HG03039 (cell line): ENCODE data around the gene PKNOX1.
"Not testable (repeated sequence)": the region's sequence is repeated elsewhere in the genome, so short reads cannot be mapped to it uniquely, and the experiment has no call there.

Experiments used
- ATAC-seq: cut with Tn5 transposase; IDR thresholded peaks from one replicate; pipeline ENCODE4 v1.9.1; 2021; ENCODE audit warnings: mild to moderate bottlenecking, moderate library complexity; ENCODE audit not compliant: unreplicated experiment

PKNOX1 gene

GRCh38 chr21:43043291-43043690, 68.9 kb downstream of the PKNOX1 start:
- not testable (repeated sequence) for ATAC-seq

- not testable (repeated sequence) for ATAC-seq
These were observed 70.2 kb downstream of the PKNOX1 start for GRCh38 chr21:43044547-43044946.

GRCh38 chr21:43045165-43045875, 71.0 kb downstream of the PKNOX1 start:
- ATAC-seq = not testable (repeated sequence)

DNA sequence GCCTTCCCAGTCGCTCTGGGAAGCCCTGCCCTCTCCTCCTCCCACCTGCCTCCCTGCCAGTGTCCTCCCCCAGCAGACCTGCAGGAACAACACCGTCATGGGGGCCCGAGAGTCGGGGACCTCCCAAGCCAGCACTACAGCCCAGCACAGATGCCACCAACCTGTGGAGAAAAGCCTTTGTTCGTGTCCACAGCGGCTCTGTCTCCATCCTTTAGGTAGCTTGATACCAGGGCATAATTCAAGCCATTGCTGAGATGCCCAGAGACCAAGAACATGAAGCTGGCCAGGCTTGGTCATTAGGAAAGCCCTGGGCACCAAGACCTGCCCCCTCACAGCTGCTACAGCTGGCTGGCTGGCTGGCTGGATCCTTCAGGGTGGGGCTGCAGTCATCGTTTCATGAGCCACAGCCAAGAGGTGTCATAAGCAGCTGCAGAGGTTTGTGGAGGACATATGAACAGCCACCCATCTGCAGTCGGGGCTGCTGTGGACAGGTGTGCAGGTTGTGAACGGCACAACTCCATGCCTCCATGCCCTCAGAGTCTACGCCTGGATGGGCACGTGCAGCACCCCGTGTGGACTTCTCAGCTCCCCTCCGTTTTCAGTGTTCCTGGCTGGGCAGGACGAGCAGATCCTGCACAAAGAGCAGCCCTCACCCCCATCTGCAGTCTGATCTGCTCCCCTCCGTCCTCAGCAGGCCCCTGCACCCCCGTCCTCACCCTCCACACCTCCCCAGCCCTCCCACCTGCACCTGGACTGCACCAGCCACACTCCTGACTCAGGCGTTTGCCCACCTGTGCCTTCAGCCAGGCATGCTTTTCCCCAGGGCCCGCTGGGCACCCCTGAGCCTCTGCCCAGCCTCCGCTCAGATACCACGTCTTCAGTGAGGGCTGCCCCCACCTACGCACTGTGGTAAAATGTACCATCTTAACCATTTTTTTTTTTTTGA, 71.8 kb downstream of the PKNOX1 start:
- ATAC-seq = not testable (repeated sequence)

- not testable (repeated sequence) for ATAC-seq
These were observed 78.8 kb downstream of the PKNOX1 start for GRCh38 chr21:43053112-43053511.

DNA sequence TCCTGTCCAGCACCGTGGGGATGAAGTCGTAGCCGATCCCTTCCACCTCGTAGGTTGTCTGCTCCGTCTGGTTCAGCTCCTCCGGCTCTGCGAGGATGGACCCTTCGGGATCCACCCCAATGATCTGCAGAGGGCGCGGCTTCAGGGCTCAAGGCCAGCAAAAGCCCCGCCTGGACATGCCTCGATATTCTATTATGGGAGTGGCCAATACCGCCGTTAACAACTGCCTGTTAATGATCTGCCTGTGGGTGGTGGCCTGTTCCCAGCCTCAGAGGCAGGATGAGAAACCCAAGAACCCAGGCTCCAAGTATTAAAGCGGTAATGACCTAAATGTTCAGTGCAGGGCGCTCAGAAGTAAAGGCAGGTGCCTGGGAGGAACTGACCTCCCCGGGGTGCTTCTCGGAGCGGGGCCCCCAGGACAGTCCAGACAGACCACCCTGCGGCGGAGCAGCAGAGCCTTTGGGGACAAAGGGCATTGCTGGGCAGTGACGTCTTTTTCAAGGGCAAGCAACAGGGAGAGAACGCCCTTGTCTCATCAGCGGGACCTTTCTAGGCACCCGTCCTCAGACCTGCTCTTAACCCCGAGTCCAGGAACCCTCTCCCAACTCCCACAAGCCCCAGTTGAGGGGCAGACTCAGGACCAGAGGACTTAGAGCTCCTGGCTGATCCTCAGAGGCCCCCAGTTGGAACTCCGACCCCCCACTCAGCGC, 88.7 kb downstream of the PKNOX1 start:
- ATAC-seq = not testable (repeated sequence)

DNA sequence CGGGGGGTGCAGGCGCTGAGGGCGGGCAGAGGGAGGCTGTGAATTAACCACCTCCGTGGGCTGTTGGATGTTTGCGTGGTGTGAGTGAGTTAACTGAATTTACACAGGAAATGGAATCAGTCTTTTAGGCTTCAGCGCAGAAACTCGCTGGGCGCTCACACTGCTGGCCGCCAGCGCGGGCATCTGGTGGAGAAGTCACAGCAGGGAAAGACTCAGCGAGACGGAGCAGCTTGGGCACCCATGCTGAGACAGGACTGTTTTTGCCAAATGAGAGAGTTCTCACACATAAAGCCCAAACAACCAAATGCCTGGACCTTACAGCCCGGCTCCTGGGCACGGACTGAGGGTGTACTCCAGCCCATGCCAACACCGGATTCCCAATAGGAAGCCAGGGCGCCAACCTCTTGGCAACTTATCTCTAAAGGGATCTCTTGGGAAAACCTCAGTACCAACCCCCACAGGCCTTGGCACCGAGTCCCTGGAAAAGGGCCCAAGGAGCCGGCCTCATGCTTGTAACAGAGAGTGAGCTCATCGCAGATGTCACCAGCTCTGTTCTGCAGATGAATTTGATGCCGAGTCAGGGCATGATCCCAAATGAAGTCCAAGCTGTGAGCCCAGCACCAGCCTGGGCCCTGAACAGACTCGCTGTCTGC, 90.0 kb downstream of the PKNOX1 start:
- not testable (repeated sequence) for ATAC-seq

GRCh38 chr21:43065991-43066390, 91.6 kb downstream of the PKNOX1 start:
- not testable (repeated sequence) for ATAC-seq

DNA sequence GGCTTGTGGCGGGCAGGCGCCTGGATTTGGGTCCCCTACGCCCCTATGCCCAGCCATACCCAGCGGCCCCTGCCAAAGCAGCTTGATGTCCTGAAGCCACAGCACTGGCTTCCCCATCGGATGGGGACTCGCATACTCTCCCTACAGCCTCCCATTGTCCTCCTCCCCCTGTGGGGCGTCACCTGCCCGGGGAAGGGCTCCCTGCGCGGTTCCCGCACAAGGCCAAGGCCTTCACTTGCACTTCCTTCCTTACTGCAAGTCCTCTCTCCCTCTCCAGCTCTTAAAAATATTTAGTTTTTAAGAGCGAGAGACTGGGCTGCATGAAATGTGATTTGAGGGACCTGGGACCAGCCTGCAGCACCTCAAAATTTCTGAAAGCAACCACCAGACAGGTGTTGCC, 92.3 kb downstream of the PKNOX1 start:
- not testable (repeated sequence) for ATAC-seq

GRCh38 chr21:43068065-43068464, 93.7 kb downstream of the PKNOX1 start:
- not testable (repeated sequence) for ATAC-seq

DNA sequence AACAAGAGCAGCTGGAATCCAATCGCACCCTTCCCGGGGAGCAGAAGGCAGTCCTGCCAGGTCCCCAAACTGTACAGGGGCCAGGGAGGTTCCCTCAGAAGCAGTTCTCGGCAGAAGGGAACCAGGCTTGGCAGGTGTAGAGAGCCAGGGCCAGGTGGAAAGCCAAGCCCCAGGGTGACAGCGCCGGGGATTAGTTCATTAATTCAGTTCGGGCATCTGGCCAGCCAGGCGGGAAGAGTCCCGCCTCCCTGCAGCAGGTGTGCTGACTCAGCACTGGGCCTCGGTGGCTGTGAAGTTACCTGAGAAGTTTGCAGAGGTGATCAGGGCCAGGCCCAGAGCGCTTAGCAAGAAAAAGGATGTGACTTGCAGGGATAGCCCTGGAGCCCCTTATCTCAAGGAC, 95.3 kb downstream of the PKNOX1 start:
- not testable (repeated sequence) for ATAC-seq

- ATAC-seq = not testable (repeated sequence)
These were observed 98.4 kb downstream of the PKNOX1 start for GRCh38 chr21:43072742-43073141.

DNA sequence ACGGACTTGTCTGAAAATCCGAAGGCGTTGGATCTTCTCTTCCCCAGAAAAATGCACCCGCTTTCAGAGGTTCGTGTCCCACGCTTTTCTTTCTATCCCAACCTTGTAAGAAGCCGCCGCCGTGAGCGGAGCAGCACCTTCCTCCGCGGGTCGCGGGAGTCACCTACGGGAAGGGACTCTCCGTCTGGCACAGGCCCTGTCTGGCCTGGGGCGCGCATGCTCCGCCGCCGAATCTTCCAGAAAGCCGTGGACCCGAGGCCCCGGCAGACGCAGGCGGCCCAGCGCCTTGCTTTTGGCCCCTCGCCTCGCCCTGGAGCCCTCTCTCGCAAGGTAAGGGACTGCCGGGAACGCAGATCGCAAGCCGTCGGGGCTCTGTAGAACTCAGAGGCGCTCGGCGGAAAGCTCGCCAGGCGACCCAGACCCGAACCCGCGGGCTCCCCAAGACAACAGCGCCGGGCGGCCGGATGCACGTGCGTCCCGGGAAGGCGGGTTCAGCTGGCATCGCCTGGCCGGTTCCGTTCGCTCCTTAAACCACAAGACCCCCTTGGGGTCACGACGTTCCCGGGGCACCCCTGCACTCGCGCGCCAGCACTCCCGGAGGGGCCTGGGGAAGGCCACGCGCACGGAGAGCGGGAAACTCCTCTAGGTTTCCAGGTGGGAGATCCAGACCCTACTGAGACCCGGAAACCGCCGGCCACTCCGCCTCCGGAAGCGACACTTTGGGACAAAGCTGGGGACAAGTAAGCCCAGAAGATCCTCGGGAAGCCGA, 100.2 kb downstream of the PKNOX1 start:
- not testable (repeated sequence) for ATAC-seq

DNA sequence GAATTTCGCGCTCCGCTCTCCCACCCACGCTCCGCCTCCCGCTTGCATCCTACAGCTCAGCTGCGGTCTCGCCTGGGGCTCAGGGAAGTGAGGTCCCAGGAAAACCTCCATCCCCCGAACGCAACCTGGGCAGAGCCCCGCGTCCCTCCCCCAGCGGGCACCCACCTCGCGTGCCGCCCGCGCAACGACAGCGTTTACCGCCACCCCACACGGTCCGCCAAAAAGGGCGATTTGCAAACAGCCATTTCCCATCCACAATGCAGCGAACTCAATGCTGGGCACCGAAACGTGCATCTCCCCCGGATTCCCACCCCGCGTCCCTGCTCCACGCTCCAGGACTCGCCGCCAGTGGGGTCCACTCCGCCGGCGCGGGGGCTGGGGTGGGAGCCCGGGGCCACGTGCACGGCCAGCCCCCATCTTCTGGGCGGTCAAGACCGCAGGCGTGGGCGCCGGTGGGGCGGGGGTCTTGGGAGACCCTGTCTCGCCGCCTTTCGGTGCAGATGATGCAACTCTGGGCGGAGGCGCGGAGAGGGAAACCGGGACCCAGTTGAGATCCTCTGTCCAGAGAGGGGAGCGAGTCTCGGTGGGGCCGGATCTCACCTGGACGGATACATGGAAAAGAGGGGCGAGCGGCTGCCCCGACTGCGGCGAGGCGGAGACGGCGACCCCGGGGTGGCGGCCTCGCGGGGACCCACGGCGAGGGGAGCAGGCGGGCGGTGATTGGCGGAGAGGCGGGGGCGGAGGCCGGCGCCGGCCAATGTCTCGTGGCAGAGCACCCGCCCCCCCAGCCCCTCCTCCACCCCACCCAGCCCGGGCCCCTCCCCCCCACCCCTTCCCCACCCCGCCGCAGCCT, 101.0 kb downstream of the PKNOX1 start, which contains the start of gene CBS:
CBS (minus strand) TSS at position 666 of the 853 bp plus-strand sequence. CDS start 3,642 bp downstream, outside the sequence.
- ATAC-seq = not testable (repeated sequence)

DNA sequence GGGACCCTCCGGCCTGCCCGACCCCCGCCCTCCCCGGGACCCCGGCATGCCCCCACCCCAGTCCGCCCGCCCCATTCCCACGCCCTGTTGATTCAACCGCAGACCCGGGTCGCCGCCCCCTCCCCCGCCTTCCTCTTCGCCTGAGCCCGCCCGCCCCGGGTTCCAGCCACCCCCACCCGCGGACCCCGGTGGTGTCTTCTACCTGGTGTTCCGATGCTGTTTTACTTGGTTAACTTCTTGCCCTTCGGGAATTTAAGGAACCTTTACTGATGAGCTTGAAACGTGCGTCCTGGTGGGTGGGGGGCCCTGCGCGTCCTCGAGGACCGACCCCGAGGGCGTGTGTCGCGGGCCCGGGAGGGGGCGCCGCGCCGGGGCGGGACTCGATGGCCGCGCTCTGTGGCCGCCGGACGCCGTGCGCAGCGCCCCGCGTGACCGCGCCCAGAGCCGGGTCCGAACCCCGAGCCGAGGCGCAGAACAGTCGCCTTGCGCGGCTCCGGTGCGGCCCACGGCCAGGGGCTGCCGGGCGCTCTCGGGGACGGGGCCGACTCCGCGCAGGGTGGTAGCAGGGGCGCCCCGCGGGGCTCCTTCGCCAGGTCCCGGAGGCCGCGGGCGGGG, 101.8 kb downstream of the PKNOX1 start:
- not testable (repeated sequence) for ATAC-seq

GRCh38 chr21:43076643-43077042, 102.3 kb downstream of the PKNOX1 start:
- not testable (repeated sequence) for ATAC-seq

DNA sequence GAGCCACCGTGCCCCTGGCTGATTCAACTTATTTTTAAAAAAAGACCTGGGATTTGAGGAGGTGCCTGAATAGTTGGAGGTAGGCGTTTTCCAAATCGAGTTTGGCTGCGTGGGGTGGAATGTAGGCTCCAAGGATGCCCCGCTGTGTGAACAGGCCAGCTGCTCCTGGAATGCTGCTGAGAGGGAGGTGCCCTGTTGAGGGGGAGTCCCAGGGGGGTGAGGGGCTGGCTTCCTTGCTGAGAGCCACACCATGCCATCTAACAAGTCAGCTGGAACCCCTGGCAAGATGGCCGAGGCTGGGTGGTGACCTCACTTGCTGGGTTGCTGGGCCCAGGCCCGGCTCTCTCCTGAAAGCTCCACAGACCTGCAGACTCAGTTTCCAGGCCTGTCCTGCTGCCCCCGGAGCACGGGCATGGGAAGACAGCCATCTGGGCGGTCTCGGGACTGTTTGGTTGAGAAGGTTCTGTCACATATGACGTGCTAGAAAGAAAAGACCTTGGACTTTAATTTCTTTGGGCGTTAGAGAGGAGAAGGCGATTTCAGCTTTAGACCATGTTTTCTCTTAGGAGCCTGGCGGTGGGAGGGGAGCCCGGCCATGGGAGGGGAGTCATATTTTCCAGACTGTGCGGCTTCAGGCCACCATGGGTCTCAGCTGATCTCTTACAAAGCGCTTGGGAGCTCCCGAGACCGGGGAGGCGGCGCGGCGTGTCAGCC, 108.4 kb downstream of the PKNOX1 start:
- ATAC-seq = not testable (repeated sequence)
